Activated naive CD8-positive, alpha-beta T cell (primary cell): ENCODE data around the gene S100A5.

Experiments
- H3K27ac Mint-ChIP-seq: one replicate; pipeline ENCODE4 v1.8.0; 2021; ENCODE audit warnings: mixed read lengths
- H3K27me3 Mint-ChIP-seq: one replicate; pipeline ENCODE4 v1.8.0; 2021; ENCODE audit warnings: mixed read lengths
- H3K36me3 Mint-ChIP-seq: one replicate; pipeline ENCODE4 v1.8.0; 2021; ENCODE audit warnings: mixed read lengths
- H3K4me1 Mint-ChIP-seq: one replicate; pipeline ENCODE4 v1.8.0; 2021; ENCODE audit warnings: low read depth, mixed read lengths
- H3K4me3 Mint-ChIP-seq: one replicate; pipeline ENCODE4 v1.8.0; 2021; ENCODE audit warnings: mild to moderate bottlenecking, mixed read lengths
- H3K9me3 Mint-ChIP-seq: one replicate; pipeline ENCODE4 v1.8.0; 2021; ENCODE audit warnings: low read depth, mixed read lengths

Gene S100A5

DNA sequence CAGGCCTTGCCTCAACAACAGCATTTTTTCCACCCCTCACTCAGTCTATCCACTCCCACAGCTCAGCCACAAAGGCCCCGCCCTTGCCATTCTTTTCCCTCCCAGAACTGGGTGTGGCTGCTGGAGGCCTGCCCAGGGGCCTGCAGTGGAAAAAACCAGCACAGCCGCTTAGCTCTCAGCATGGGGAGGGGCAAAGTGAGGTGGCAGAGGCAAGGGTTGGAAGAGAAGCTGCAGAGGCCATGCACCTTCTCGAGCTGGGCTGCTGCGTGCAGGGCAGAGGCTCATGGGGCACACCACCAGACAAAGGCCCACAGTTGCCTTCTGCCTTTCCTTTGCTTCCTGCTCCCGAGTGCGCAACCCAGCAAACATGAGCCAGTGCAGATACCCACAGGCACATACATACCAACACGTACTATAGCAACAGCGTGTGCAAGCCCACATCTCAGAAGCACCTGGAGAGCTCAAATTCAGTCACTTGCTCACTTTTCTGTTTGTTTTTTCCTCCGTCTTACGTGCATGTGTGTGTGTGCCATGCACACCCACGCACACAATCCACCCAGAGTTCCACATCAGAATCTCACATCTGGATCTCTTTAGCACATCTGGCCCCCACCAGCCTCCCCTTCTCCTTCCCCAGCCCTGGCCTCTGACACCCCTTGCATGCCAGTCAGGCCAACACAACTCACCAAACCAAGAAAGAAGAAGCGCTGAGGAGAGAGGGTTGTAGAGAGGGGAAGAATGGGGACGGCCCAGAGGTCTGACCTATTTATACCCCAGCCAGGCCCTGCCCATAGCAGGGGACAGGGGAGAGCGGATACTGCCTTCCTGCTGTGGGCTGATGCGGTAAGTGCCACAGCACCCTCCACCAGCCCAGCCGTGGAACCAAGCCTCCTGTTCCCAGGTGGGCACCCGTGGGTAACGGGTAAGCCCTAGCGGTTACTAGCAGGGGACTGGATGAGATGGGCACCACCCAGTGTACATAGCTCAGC, 4.6 kb upstream of the S100A5 start, which contains the start of gene S100A4:
S100A4 (minus strand) TSS at position 740 of the 989 bp plus-strand sequence. CDS start 1,012 bp downstream, outside the sequence.
- H3K27ac Mint-ChIP-seq = peak within 1 kb of the TSS; percentile 96
- peak within 1 kb of the TSS; percentile 85 for H3K4me3 Mint-ChIP-seq
- no peaks in the 10 kb centered on the region for H3K9me3 Mint-ChIP-seq
- H3K27me3 Mint-ChIP-seq = no peaks in the 10 kb centered on the region
- H3K36me3 Mint-ChIP-seq = no peaks in the 10 kb centered on the region
- H3K4me1 Mint-ChIP-seq = peaks cover 67% of the 10 kb centered on the region

DNA sequence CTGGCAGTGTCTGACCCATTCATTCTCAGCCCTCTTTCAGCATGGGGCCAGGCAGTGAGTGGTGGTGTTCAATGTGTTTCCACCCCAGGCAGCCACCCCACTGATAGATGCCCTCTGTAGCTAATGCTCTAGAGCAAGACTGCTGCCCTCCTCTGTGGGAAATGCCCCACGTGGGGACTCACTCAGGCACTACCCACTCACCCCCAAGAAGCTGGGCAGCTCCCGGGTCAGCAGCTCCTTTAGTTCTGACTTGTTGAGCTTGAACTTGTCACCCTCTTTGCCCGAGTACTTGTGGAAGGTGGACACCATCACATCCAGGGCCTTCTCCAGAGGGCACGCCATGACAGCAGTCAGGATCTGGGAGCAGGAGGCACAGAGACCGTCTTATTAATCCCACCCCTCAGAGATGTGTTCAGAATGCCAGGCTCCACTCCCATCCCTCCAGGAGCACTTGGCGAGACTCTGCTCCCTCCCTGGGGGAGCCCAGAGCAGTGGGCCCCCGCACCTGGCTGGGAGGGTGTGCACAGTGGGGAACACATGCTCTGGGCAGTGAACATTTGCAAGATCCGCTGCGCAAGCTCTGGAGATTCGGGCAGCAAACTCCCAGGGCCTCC, 3.8 kb upstream of the S100A5 start:
- no peaks in the 10 kb centered on the region for H3K27me3 Mint-ChIP-seq
- no peaks in the 10 kb centered on the region for H3K9me3 Mint-ChIP-seq
- H3K4me1 Mint-ChIP-seq = peaks cover 75% of the 10 kb centered on the region
- peaks cover under 1% of the 10 kb centered on the region for H3K36me3 Mint-ChIP-seq
- peak overlapping the region; percentile 96 for H3K27ac Mint-ChIP-seq
- peak overlapping the region; percentile 85 for H3K4me3 Mint-ChIP-seq

DNA sequence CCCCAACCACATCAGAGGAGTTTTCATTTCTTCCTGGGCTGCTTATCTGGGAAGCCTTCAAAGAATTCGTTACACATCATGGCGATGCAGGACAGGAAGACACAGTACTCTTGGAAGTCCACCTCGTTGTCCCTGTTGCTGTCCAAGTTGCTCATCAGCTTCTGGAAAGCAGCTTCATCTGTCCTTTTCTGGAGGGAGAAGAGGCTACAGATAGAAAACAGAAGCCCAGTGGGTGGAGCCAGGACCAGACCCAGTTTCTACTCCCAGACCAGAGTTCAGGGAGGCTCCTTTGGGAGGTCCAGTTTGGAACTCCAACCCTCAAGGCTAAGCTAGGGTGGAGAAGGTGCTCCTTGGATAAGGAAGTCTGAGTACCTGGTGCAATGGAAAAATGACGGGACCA, 3.0 kb upstream of the S100A5 start:
- H3K27ac Mint-ChIP-seq = peak overlapping the region; percentile 96
- H3K4me3 Mint-ChIP-seq = peak overlapping the region; percentile 85
- H3K4me1 Mint-ChIP-seq = peaks cover 77% of the 10 kb centered on the region
- H3K36me3 Mint-ChIP-seq = peaks cover 2% of the 10 kb centered on the region
- no peaks in the 10 kb centered on the region for H3K27me3 Mint-ChIP-seq
- no peaks in the 10 kb centered on the region for H3K9me3 Mint-ChIP-seq

DNA sequence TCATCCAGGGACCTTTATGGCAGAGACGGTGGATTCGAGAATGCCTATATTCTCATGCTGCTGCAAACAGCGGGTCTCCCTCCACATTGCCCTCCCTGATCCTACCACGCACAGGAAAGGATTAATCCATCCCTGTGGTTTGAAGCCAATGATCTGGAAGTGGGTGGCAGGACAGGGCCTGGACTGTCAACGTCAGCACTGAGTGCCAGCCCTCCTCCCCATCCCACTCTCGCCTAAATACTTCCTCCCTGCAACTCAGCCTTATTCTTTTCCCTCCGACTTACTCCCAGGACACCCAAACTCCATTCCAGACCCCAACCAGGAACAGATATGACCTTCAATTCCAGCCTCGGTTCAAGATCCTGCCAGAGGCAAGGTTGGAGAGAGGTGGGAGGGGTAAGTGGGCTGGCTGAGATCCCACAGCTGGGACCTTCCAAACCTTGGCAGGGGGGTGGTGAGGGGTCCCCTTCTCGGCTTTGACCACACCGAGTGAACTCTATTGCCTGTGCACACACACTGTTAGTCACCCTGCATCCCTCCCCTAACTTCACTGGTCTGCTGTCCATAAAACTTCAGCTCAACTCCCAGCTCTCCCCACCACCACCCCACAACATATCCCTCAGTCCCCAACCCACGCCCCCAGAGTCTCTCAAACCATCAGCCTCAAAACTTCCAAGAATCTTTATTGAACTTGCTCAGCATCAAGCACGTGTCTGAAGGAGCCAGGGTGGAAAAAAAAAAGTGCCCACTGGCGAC, 2.4 kb upstream of the S100A5 start:
- H3K27me3 Mint-ChIP-seq = no peaks in the 10 kb centered on the region
- peak overlapping the region; percentile 96 for H3K27ac Mint-ChIP-seq
- peak overlapping the region; percentile 85 for H3K4me3 Mint-ChIP-seq
- H3K9me3 Mint-ChIP-seq = no peaks in the 10 kb centered on the region
- peaks cover 78% of the 10 kb centered on the region for H3K4me1 Mint-ChIP-seq
- peaks cover 2% of the 10 kb centered on the region for H3K36me3 Mint-ChIP-seq

DNA sequence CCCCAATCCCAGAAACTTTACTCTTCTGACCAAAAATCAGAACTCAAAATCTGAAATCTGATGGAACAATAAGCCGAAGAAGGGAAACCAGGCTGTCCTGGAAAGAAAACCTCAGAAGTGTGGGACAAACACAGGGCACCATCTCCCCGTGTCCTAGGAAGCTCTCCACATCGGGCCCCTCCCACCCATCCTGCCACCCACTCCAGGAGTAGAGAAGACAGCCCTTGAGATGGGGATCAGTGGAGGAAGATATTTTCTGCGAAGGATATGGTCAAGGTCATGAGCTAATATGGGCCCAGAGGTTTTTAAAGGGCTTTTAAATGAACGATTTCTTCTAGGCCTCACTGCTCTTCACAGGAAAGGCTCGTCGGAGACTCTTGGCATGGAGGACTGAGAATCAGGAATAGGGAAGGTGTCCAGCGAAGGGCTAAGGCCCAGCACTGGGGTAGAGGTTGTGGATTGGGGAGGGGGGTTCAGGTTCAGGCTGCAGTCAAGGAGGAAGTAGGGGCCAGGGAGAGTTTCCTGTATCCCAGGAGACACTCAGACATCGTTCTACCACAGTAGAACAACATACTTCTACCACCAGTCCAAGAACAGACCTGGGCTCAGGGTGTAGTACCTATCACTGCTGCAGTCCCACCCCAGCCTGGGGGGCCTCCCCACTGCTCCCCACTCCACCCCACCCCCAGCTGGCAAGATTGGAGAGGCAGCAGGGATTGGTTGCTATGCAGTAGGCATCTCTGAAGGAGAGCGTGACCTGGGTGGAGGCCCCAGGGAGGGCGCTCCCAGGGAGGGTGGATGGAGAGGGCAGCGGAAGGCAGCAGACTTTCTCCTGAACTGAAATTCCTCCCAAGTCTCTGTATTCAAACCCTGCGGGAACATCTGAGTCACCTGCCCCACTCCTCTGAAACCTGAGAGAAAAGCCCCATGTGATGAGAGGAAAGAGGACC, 1.2 kb upstream of the S100A5 start:
- no peaks in the 10 kb centered on the region for H3K9me3 Mint-ChIP-seq
- no peaks in the 10 kb centered on the region for H3K27me3 Mint-ChIP-seq
- H3K4me3 Mint-ChIP-seq = peak overlapping the region; percentile 62
- peak overlapping the region; percentile 96 for H3K27ac Mint-ChIP-seq
- peaks cover 2% of the 10 kb centered on the region for H3K36me3 Mint-ChIP-seq
- peaks cover 86% of the 10 kb centered on the region for H3K4me1 Mint-ChIP-seq

DNA sequence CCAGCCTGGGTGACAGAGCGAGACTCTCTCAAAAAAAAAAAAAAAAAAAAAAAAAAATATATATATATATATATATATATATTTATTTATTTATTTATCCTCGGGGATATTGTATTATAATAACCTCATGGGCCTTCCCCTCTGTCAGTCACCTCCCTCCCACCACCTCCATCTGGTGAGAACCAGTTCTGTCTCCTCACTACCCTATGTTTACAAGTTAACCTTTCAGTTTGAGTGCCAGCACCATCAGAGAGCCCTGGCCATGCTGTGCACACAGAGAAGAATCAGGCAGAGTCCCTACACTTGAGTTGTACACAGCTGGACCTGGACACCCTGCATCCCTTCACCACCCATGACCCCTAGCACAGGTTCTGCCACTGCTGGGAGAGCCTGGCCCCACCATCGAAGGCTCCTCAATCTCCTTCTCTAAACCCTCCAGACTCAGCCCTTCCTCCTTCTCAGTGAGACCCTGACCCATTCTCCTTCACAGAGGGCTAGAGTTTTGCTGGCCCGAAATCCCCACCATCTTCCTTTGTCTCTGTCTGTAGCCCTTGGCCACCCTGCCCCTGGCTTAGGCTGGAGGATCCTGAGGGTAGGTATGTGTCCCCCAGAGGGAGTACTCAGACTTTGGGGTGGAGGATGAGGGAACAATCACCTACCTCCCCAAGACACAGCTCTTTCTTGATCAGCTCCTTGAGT, 1.2 kb downstream of the S100A5 start:
- H3K4me1 Mint-ChIP-seq = peaks cover 84% of the 10 kb centered on the region

DNA sequence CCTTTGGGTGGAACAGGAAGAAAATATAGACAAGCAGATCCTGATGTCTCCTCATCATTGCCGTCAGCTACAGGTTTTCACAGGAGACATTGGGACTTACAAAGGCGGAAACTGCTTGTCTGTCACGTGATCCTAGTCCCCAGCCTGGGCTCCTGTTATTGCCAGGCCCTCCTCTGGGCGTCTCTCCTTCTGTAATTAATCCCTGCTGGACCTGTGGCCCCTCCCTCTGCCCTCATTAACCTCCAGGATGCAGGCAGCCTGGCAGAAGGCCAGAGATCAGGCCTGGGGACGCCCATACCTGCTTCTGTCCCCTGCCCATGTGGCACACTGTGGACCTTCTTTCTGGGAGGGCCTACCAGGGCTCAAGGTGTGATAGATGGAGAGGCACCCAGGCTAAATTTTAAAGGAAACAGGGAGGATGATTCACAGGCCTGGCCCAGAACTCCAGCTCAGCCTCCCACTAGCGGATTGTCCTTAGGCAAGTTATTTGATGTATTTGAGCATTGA, 2.4 kb downstream of the S100A5 start:
- H3K9me3 Mint-ChIP-seq = no peaks in the 10 kb centered on the region

More for the DNA sequence above, 1.2 kb downstream of the S100A5 start:
- Mint-ChIP-seq H3K27ac (peak overlapping the region; percentile 96), H3K36me3 (peaks cover 2% of the 10 kb centered on the region), H3K9me3 (no peaks in the 10 kb centered on the region), H3K4me3 (no peak overlapping the region), H3K27me3 (no peaks in the 10 kb centered on the region)

DNA sequence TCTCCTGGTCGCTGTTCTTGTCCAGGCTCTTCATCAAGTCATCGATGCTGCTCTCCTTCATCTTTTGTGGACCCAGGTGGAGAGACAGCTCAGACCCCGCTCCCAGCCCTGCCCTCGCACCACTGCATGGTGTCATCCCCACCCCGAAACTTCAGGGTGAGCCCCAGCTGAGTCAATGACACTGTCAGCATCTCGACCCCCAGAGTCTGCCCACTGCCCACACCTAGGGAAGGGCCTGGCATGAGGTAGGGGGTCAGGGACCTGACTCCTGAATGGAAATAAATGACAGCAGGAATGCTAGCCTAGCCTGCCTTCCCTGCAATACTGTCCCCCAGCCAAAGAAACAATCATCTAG, 3.4 kb downstream of the S100A5 start:
- H3K27ac Mint-ChIP-seq = peak overlapping the region; percentile 64

More for the DNA sequence above, 2.4 kb downstream of the S100A5 start:
- Mint-ChIP-seq H3K27me3 (no peaks in the 10 kb centered on the region), H3K4me3 (peak overlapping the region; percentile 42), H3K36me3 (peaks cover 2% of the 10 kb centered on the region), H3K4me1 (peaks cover 84% of the 10 kb centered on the region), H3K27ac (peak overlapping the region; percentile 58)

DNA sequence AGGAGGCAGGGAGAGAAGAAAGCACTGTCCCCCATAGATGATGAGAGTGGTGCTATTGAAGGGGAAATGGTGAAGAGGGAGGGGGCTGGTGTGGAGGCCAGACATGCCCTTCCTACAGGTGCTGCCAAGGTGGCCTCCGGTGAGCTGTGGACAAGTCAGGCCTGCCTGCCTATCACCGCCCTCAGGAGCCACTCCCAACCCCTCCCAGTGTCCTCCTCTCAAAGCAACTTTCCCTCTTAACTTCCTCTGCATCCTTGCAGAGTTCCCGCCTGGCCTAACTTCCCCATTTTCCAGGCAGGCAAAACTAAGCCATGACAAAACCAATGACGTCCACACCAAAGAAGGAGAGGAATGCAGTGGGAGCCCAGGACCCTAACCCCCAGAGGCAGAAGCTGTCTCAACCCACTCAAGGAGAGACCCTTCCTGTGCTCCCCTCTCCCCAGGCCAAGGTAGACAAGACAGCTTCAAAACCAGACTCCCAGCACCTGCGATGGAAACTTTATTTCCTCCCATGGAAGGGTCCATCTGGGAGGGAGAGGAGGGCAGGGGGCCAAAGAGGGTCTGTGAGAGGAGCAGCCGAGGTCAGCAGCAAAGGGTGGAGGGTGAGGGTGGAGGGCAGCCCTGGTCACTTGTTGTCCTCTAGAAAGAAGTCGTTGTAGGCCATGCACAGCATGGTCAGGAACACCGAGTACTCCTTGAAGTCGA, 3.9 kb downstream of the S100A5 start:
- peak overlapping the region; percentile 96 for H3K4me3 Mint-ChIP-seq
- H3K27me3 Mint-ChIP-seq = no peaks in the 10 kb centered on the region
- H3K9me3 Mint-ChIP-seq = no peaks in the 10 kb centered on the region
- peak overlapping the region; percentile 99 for H3K27ac Mint-ChIP-seq
- peaks cover 2% of the 10 kb centered on the region for H3K36me3 Mint-ChIP-seq
- H3K4me1 Mint-ChIP-seq = peaks cover 83% of the 10 kb centered on the region

More for the DNA sequence above, 3.4 kb downstream of the S100A5 start:
- Mint-ChIP-seq H3K4me3 (peak overlapping the region; percentile 40), H3K27me3 (no peaks in the 10 kb centered on the region), H3K4me1 (peaks cover 84% of the 10 kb centered on the region), H3K36me3 (peaks cover 2% of the 10 kb centered on the region), H3K9me3 (no peaks in the 10 kb centered on the region)

DNA sequence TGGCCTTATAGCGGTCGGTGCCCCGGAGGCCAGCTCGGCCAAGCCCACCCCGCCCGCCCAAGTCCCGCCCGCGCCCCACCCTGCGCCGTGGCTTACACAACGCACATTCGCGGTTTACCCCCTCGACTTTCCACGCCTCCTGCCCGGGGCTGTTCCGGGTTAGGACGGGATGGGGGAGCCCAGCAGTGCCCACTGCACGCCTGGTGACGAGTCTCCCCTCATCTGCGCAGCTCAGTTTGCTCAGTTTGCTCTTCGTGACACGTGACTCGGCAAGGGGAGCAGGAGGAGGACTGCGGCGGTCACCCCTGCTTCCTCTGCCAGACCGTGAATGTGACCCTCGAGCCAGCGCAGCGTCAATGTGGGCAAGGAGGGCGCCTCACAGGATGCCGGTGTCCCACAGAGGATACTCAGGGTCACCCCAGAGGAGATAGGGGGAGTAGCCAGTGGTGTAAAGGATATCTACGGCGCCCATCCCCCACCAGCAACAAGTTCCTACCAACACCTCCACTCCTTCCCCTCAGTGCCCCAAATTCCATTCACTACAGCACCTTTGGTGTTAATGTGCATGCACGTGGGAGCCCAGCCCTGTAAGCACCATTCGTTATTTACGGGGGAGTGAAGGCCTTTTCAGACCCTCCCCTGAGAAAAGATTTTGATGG, 4.6 kb downstream of the S100A5 start:
- no peaks in the 10 kb centered on the region for H3K9me3 Mint-ChIP-seq
- peak overlapping the region; percentile 96 for H3K4me3 Mint-ChIP-seq
- H3K36me3 Mint-ChIP-seq = peaks cover 2% of the 10 kb centered on the region
- peak overlapping the region; percentile 99 for H3K27ac Mint-ChIP-seq
- H3K27me3 Mint-ChIP-seq = no peaks in the 10 kb centered on the region
- H3K4me1 Mint-ChIP-seq = peaks cover 83% of the 10 kb centered on the region

DNA sequence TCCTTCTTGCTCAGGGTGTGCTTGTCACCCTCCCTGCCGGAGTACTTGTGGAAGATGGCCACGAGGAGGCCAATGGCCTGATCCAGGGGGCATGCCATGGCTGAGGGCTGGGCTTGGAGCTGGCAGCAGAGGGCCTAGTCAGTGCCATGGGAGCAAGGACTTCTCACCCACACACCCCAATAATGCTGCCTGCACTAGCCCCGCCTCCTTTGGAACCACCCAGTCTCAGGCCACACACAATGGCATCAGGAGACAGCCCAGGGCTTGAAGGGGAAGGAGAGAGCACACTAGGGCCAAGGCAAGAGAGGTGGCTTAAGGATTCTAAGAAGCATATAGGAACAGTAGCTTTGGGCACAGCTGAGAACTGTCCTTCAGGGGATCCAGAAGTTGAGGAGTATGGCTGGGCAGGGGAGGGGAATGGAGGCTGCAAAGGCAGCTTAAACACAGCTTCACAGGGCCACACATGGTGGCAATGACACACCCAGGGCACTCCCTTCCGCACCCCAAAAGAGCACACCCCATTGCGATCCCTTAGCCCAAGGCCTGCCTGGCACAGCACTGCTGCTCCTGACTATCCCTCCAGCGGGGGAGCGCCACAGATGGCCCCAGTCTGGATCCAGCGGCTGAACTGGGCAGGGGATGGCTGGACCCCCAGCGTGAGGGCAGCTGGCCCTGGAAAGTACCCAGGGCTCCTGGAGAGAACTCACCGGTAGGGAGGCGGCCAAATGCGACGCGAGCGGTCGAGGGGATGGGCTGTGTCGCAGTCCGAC, 5.3 kb downstream of the S100A5 start, which contains the start of gene S100A6:
S100A6 (minus strand) TSS at position 750 of the 770 bp plus-strand sequence; CDS start at position 98, 652 bp downstream.
- peaks cover 2% of the 10 kb centered on the region for H3K36me3 Mint-ChIP-seq
- peaks cover 83% of the 10 kb centered on the region for H3K4me1 Mint-ChIP-seq
- H3K4me3 Mint-ChIP-seq = peak within 1 kb of the TSS; percentile 96
- H3K9me3 Mint-ChIP-seq = no peaks in the 10 kb centered on the region
- peak within 1 kb of the TSS; percentile 99 for H3K27ac Mint-ChIP-seq
- H3K27me3 Mint-ChIP-seq = no peaks in the 10 kb centered on the region

DNA sequence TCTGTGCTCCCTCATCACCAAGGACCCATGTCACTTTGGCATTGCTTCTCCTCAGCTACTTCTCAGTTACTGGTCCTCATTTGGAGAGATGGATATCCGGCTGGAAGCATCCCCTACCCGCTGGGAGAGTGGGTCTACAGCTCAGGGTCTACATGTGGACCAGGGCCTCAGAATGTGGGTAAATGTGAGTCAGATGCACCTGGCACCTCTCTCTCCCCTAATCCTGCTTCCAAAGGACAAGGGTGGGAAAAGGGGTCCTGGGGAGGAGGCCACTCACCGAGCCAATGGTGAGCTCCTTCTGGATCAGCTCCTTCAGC, 5.9 kb downstream of the S100A5 start:
- Mint-ChIP-seq H3K27ac (peak overlapping the region; percentile 93), H3K9me3 (no peaks in the 10 kb centered on the region), H3K36me3 (peaks cover 2% of the 10 kb centered on the region), H3K27me3 (no peaks in the 10 kb centered on the region), H3K4me3 (peak overlapping the region; percentile 93), H3K4me1 (peaks cover 79% of the 10 kb centered on the region)
